Measurements from ENCODE around the gene HES7.

The HES7 gene

DNA sequence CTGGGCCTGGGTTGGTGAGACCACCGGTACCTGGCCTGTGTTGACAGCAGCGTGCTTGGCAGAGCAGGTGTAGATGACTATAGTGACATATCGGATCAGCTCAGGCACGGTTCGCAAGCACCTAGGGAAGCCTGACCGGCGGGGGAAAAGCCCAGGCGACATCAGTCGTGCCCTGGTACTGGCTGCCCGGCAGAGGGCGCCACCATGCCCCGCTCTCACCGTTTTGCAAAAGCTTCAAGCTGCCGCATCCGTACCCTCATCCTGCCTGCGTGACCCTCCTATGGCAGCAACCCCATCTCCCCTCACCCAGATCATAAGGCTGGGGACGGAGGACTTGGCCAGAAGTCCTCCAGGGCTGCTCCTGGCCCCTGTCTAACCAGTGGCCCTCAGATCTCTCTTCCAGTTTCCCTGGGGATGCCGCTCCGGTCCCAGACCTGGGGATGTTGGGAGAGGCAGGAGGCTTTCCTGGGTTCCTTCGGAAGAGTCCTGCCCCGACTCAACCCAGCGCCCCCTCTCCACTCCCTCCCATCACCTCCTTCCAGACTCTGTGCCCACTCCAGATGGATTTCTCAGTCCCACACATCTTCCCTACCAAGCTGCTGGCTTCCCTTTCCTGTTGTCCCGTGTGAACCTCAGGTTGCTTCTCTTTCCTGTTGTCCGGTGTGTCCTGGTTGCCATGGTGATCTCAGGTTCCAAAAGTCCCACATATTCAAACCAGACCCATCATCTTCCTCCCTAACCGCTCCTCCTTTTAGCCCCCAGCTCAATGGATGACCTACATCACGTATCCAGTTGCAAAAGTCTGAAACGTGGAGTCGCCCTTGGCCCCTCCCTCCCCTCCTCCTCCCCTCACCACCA is 50.0 kb downstream of the HES7 start:
- peak; percentile 57 for DNase-seq (ENCODE audit: low read depth)
- TF ChIP-seq, protein P1, sequence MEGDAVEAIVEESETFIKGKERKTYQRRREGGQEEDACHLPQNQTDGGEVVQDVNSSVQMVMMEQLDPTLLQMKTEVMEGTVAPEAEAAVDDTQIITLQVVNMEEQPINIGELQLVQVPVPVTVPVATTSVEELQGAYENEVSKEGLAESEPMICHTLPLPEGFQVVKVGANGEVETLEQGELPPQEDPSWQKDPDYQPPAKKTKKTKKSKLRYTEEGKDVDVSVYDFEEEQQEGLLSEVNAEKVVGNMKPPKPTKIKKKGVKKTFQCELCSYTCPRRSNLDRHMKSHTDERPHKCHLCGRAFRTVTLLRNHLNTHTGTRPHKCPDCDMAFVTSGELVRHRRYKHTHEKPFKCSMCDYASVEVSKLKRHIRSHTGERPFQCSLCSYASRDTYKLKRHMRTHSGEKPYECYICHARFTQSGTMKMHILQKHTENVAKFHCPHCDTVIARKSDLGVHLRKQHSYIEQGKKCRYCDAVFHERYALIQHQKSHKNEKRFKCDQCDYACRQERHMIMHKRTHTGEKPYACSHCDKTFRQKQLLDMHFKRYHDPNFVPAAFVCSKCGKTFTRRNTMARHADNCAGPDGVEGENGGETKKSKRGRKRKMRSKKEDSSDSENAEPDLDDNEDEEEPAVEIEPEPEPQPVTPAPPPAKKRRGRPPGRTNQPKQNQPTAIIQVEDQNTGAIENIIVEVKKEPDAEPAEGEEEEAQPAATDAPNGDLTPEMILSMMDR (conservative IDR thresholded peaks at IDR 0.05; ENCODE audit: control insufficient read depth, insufficient read depth, low read depth, low read length) = peak; percentile 85
- H3K4me3 ChIP-seq (ENCODE audit: control insufficient read depth, low read depth, low read length) = no peak overlapping the region

GRCh38 chr17:8072729-8073461 is 51.0 kb downstream of the HES7 start:
- TF ChIP-seq, protein P1 (conservative IDR thresholded peaks at IDR 0.05; ENCODE audit: control insufficient read depth, insufficient read depth, low read depth, low read length) = no peak
- no peak for DNase-seq (ENCODE audit: low read depth)
- H3K4me3 ChIP-seq (ENCODE audit: control insufficient read depth, low read depth, low read length) = no peak overlapping the region

DNA sequence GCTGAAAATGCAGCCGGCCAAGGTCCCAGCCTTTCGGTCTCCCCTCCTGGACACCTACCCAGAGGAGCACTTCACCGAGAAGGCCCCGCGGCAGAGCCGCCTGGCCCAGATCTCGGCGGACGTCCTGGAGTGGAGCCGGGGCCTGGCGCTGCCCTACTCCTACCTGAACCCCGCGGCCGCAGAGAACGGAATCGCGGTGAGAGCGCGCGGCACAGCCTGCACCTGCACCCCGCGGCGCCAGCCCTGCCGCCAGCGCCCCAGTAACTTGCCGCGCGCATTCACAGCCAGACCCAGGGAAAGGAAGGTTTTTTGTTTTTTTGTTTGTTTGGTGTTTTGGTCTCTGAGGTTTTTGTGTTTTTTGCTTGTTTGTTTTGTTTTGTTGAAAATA is 51.6 kb downstream of the HES7 start:
- TF ChIP-seq, protein P1 (conservative IDR thresholded peaks at IDR 0.05; ENCODE audit: control insufficient read depth, insufficient read depth, low read depth, low read length) = no peak
- H3K4me3 ChIP-seq (ENCODE audit: control insufficient read depth, low read depth, low read length) = no peak overlapping the region
- DNase-seq (ENCODE audit: low read depth) = no peak

DNA sequence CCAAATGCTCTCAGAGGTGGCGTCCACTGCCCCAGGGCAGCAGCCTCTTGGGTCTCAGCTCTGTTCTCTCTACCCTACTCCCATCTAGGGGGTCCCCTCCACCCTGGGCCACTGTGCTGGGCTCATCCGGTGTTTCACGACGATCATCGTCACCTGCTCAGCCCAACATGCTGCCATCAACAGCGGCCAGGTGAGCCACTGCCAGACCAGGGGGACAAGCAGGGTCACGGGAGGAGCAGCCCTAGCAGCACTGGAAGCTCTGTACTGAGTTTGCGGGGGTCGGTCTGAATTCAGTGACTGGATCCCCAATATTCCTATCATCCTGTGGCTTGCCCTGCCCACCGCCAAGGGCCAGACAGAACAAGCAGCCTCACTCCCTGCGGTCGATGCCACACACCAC is 52.4 kb downstream of the HES7 start:
- no peak overlapping the region for H3K4me3 ChIP-seq (ENCODE audit: control insufficient read depth, low read depth, low read length)
- TF ChIP-seq, protein P1 (conservative IDR thresholded peaks at IDR 0.05; ENCODE audit: control insufficient read depth, insufficient read depth, low read depth, low read length) = no peak
- DNase-seq (ENCODE audit: low read depth) = no peak

Data from fibroblast of mammary gland (primary cell).